ENCODE results near the gene RERE. TPM values are rescaled to one million over a fixed set of nuclear protein-coding genes. Genes with fewer than 3 reads are reported as not detected.

The RERE gene
- polyA plus RNA-seq, 1 of the 3 experiments (the other 2 are of a cell fraction): 8.1 TPM

GRCh38 chr1:8854240-8854639 lies 36.8 kb upstream of the RERE start (continued):
- no peak for TF ChIP-seq EZH2phosphoT487 (IDR thresholded peaks at IDR 0.05; ENCODE audit: borderline replicate concordance, low read depth)

- Histone ChIP-seq H3K9me3 (no peaks in the 10 kb centered on the region), H3K79me2 (ENCODE audit: insufficient read depth) (no peaks in the 10 kb centered on the region), H3K9ac (no peak overlapping the region), H2AFZ (ENCODE audit: low read depth) (no peak overlapping the region), H3K36me3 (replicated peaks in 1 of 2; ENCODE audit: control insufficient read depth in 1 of 2, insufficient read depth in 2 of 2, low read length in 1 of 2) (no peaks in the 10 kb centered on the region), H3K4me2 (no peak overlapping the region), H3K4me1 (ENCODE audit: control insufficient read depth in 1 of 2, insufficient read depth in 2 of 2, low read depth in 1 of 2, low read length in 1 of 2) (peaks cover 5 to 15% of the 10 kb centered on the region in 2 experiments; a peak in 1 of 4 replicates), H3K4me3 (ENCODE audit: low read depth in 2 of 2, low read length in 1 of 2) (no peak overlapping the region), H4K20me1 (ENCODE audit: insufficient read depth) (no peaks in the 10 kb centered on the region), H3F3A (replicated peaks; ENCODE audit: insufficient read depth) (no peaks in the 10 kb centered on the region), H3K27ac (ENCODE audit: low read depth in 2 of 2, low read length in 1 of 2) (no peak overlapping the region), H3K9me2 (no peaks in the 10 kb centered on the region), H3K27me3 (ENCODE audit: insufficient read depth) (no peaks in the 10 kb centered on the region)
- ChIA-PET CTCF (interaction anchor here (3.1 to 6.0 kb wide), 3 partner anchors 11 to 133 kb away, joined by 44 to 107 read pairs (median 75); no protein-coding TSS in a partner anchor), POLR2A (interaction anchor here (0.7 kb wide), 1 partner anchor 110 kb away, joined by 3 read pairs; no protein-coding TSS in a partner anchor)
- no peak for DNase-seq
- TF ChIP-seq USF2 (IDR thresholded peaks at IDR 0.05; ENCODE audit: borderline replicate concordance, low read depth, low read length) (no peak), NFIC (IDR thresholded peaks at IDR 0.05; ENCODE audit: borderline replicate concordance) (no peak), RXRA (IDR thresholded peaks at IDR 0.05; ENCODE audit: borderline replicate concordance, low read depth) (no peak), SMC3 (IDR thresholded peaks at IDR 0.05; ENCODE audit: low read depth, low read length) (no peak), JUND (IDR thresholded peaks at IDR 0.05) (no peak), CTCF (IDR thresholded peaks at IDR 0.05) (no peak), POLR2AphosphoS5 (IDR thresholded peaks at IDR 0.05; ENCODE audit: low read depth, low read length) (no peak), MAX (IDR thresholded peaks at IDR 0.05; ENCODE audit: low read depth) (no peak)
- WGBS (ENCODE audit: low lambda C conversion rate): 82% methylated on average over 5 of the region's 5 CpGs
Measured at GRCh38 chr1:8851060-8851459, 33.6 kb upstream of the RERE start.

GRCh38 chr1:8848663-8849386 lies 31.4 kb upstream of the RERE start:
- 41% methylated on average over 16 of the region's 19 CpGs for WGBS (ENCODE audit: low lambda C conversion rate)
- Histone ChIP-seq H3K4me3 (ENCODE audit: low read depth in 2 of 2, low read length in 1 of 2) (peak overlapping the region in 1 of 2 experiments; percentile 44; a peak in 1 of 4 replicates), H3K9me2 (no peaks in the 10 kb centered on the region), H4K20me1 (ENCODE audit: insufficient read depth) (no peaks in the 10 kb centered on the region), H3K9ac (no peak overlapping the region), H3K27me3 (ENCODE audit: insufficient read depth) (no peaks in the 10 kb centered on the region), H3K79me2 (ENCODE audit: insufficient read depth) (no peaks in the 10 kb centered on the region), H3K4me1 (ENCODE audit: control insufficient read depth in 1 of 2, insufficient read depth in 2 of 2, low read depth in 1 of 2, low read length in 1 of 2) (peaks cover 5 to 28% of the 10 kb centered on the region in 2 experiments; a peak in 1 of 4 replicates), H3K36me3 (replicated peaks in 1 of 2; ENCODE audit: control insufficient read depth in 1 of 2, insufficient read depth in 2 of 2, low read length in 1 of 2) (no peaks in the 10 kb centered on the region), H2AFZ (ENCODE audit: low read depth) (no peak overlapping the region), H3K4me2 (no peak overlapping the region), H3K27ac (ENCODE audit: low read depth in 2 of 2, low read length in 1 of 2) (peak overlapping the region in 1 of 2 experiments; percentile 41; a peak in 2 of 4 replicates), H3F3A (replicated peaks; ENCODE audit: insufficient read depth) (no peaks in the 10 kb centered on the region), H3K9me3 (no peaks in the 10 kb centered on the region)
- peak; percentile 97 for DNase-seq
- ChIA-PET CTCF (interaction anchor here (0.6 to 6.0 kb wide), 82 partner anchors 9 to 834 kb away, joined by 3 to 107 read pairs (median 4); partner anchors contain the start of genes ENO1 and RERE), POLR2A (interaction anchor here (0.6 to 2.0 kb wide), 13 partner anchors 9 to 465 kb away, joined by 3 to 12 read pairs (median 4); partner anchors contain the start of genes ENO1 and RERE)
- TF ChIP-seq FOXM1 (IDR thresholded peaks at IDR 0.05; ENCODE audit: low read depth): no peak
- peak; percentile 83 for TF ChIP-seq CHD2 (IDR thresholded peaks at IDR 0.05; ENCODE audit: low read length, partially characterized antibody)
- TF ChIP-seq RFX5 (IDR thresholded peaks at IDR 0.05; ENCODE audit: low read length): no peak
- TF ChIP-seq NRF1 (IDR thresholded peaks at IDR 0.05; ENCODE audit: low read depth, low read length): peak; percentile 41; the same call in 1 of the 2 replicates
- TF ChIP-seq RAD21 (IDR thresholded peaks at IDR 0.05; ENCODE audit: low read length): peak; percentile 92
- no peak for TF ChIP-seq GATA2 (CRISPR knock-in tag; IDR thresholded peaks at IDR 0.05)
- peak; percentile 78 for TF ChIP-seq CTCF (IDR thresholded peaks at IDR 0.05)
- no peak for TF ChIP-seq EZH2phosphoT487 (IDR thresholded peaks at IDR 0.05; ENCODE audit: borderline replicate concordance, low read depth)
- no peak for TF ChIP-seq JUND (IDR thresholded peaks at IDR 0.05)
- no peak for TF ChIP-seq TAF1 (IDR thresholded peaks at IDR 0.05; ENCODE audit: borderline replicate concordance, low read depth, low read length)
- TF ChIP-seq TCF12 (IDR thresholded peaks at IDR 0.05): peak; percentile 48
- TF ChIP-seq ELF1 (IDR thresholded peaks at IDR 0.05): no peak
- TF ChIP-seq, protein P1, sequence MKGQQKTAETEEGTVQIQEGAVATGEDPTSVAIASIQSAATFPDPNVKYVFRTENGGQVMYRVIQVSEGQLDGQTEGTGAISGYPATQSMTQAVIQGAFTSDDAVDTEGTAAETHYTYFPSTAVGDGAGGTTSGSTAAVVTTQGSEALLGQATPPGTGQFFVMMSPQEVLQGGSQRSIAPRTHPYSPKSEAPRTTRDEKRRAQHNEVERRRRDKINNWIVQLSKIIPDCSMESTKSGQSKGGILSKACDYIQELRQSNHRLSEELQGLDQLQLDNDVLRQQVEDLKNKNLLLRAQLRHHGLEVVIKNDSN (IDR thresholded peaks at IDR 0.05; ENCODE audit: borderline replicate concordance, low read depth): no peak

All from SK-N-SH (cell line).